Ishikawa (cell line): Measurements from ENCODE around the gene RASGEF1C.

Experiments used
- EGR1 ChIP-seq: IDR thresholded peaks from 2 replicates; pipeline ENCODE4 v1.6.1; 2012
- FOXM1 ChIP-seq: IDR thresholded peaks from 2 replicates; pipeline ENCODE4 v1.6.1; 2012; ENCODE audit warnings: low read depth, borderline replicate concordance
- NFIC ChIP-seq: IDR thresholded peaks from 2 replicates; pipeline ENCODE4 v1.6.1; 2012
- TF ChIP-seq, protein P1 (sequence below): IDR thresholded peaks from 2 replicates; pipeline ENCODE4 v1.6.1; 2012; ENCODE audit warnings: low read depth, mild to moderate bottlenecking

DNA sequence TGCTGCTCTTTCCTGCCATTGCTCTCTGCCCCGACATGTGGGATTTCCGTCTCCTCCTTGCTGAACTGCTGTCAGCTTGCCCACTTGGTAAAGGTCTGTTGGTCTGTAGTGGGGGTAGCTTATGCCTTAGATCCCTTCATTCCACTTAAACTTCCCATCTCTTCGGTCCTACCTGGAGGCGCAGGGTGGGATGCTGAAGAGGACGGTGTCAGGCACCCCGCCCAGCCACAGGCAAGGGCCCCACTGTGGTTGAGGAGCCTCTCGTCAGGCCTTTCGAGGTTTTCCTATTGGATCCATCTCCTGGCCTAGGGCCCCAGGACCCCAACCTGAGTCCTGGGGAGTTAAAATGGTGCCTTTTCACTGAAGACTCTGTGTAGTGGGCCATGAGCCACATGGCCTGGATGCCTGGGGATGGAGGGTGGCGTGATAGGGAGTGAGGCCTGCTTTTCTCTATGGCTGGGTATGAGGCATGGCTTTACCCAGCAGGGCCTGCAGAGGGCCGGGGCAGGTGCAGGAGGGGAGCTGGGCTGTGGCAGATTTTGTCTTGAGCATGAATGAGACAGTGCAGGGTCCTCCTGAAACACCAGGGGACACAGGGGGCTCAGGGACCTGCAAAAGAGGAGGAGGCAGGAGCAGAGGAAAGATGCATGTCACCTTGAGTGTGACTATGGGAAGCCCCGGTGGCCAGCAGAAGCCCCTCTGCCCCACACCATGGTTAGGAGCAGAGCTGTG, 111.7 kb downstream of the RASGEF1C start:
- no peak for TF ChIP-seq EGR1
- TF ChIP-seq FOXM1 = no peak
- TF ChIP-seq NFIC = no peak
- TF ChIP-seq, protein P1, sequence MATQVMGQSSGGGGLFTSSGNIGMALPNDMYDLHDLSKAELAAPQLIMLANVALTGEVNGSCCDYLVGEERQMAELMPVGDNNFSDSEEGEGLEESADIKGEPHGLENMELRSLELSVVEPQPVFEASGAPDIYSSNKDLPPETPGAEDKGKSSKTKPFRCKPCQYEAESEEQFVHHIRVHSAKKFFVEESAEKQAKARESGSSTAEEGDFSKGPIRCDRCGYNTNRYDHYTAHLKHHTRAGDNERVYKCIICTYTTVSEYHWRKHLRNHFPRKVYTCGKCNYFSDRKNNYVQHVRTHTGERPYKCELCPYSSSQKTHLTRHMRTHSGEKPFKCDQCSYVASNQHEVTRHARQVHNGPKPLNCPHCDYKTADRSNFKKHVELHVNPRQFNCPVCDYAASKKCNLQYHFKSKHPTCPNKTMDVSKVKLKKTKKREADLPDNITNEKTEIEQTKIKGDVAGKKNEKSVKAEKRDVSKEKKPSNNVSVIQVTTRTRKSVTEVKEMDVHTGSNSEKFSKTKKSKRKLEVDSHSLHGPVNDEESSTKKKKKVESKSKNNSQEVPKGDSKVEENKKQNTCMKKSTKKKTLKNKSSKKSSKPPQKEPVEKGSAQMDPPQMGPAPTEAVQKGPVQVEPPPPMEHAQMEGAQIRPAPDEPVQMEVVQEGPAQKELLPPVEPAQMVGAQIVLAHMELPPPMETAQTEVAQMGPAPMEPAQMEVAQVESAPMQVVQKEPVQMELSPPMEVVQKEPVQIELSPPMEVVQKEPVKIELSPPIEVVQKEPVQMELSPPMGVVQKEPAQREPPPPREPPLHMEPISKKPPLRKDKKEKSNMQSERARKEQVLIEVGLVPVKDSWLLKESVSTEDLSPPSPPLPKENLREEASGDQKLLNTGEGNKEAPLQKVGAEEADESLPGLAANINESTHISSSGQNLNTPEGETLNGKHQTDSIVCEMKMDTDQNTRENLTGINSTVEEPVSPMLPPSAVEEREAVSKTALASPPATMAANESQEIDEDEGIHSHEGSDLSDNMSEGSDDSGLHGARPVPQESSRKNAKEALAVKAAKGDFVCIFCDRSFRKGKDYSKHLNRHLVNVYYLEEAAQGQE = no peak
